Measurements from ENCODE around the gene UCHL3. TPM values are rescaled to one million over a fixed set of nuclear protein-coding genes. Genes with fewer than 3 reads are reported as not detected.

UCHL3 gene
- total RNA-seq, 1 donor from 2014 or later, result 23.2 TPM

GRCh38 chr13:75587679-75588078 lies 38.1 kb downstream of the UCHL3 start:
- H3K36me3 ChIP-seq, result peaks cover 26% of the 10 kb centered on the region

GRCh38 chr13:75596657-75597182 lies 47.1 kb downstream of the UCHL3 start:
- intact Hi-C loops (cut with micrococcal nuclease), result no loop called here
- peaks cover 33% of the 10 kb centered on the region for H3K36me3 ChIP-seq
- TF ChIP-seq CTCF (IDR thresholded peaks at IDR 0.05; ENCODE audit: borderline replicate concordance), result no peak
- H3K4me1 ChIP-seq, result peaks cover 10% of the 10 kb centered on the region
- H3K27ac ChIP-seq (replicated peaks), result no peak overlapping the region
- DNase-seq, result no peak
- peaks cover 8% of the 10 kb centered on the region for H3K9me3 ChIP-seq (replicated peaks)
- H3K4me3 ChIP-seq, result no peak overlapping the region
- H3K27me3 ChIP-seq (ENCODE audit: low read depth), result no peaks in the 10 kb centered on the region

More at GRCh38 chr13:75587679-75588078, 38.1 kb downstream of the UCHL3 start:
- Histone ChIP-seq H3K4me3 (no peak overlapping the region), H3K4me1 (no peaks in the 10 kb centered on the region), H3K27me3 (ENCODE audit: low read depth) (no peaks in the 10 kb centered on the region), H3K9me3 (replicated peaks) (peaks cover 14% of the 10 kb centered on the region), H3K27ac (replicated peaks) (no peak overlapping the region)
- no peak for DNase-seq
- TF ChIP-seq CTCF (IDR thresholded peaks at IDR 0.05; ENCODE audit: borderline replicate concordance), result no peak
- intact Hi-C loops (cut with micrococcal nuclease), result no loop called here

- TF ChIP-seq CTCF (IDR thresholded peaks at IDR 0.05; ENCODE audit: borderline replicate concordance), result no peak
- H3K27me3 ChIP-seq (ENCODE audit: low read depth), result no peaks in the 10 kb centered on the region
- H3K9me3 ChIP-seq (replicated peaks), result peaks cover 8% of the 10 kb centered on the region
- DNase-seq, result no peak
- H3K4me3 ChIP-seq, result no peak overlapping the region
- no peak overlapping the region for H3K27ac ChIP-seq (replicated peaks)
- H3K4me1 ChIP-seq, result peaks cover 10% of the 10 kb centered on the region
- intact Hi-C loops (cut with micrococcal nuclease), result no loop called here
- H3K36me3 ChIP-seq, result peaks cover 23% of the 10 kb centered on the region
Observed at GRCh38 chr13:75600371-75600770, 50.8 kb downstream of the UCHL3 start.

GRCh38 chr13:75603038-75603437 lies 53.4 kb downstream of the UCHL3 start:
- DNase-seq, result no peak
- intact Hi-C loops (cut with micrococcal nuclease), result no loop called here
- no peak for TF ChIP-seq CTCF (IDR thresholded peaks at IDR 0.05; ENCODE audit: borderline replicate concordance)
- no peak overlapping the region for H3K4me3 ChIP-seq
- no peaks in the 10 kb centered on the region for H3K27me3 ChIP-seq (ENCODE audit: low read depth)
- H3K27ac ChIP-seq (replicated peaks), result no peak overlapping the region
- peaks cover 10% of the 10 kb centered on the region for H3K4me1 ChIP-seq
- peaks cover 7% of the 10 kb centered on the region for H3K9me3 ChIP-seq (replicated peaks)
- H3K36me3 ChIP-seq, result peaks cover 18% of the 10 kb centered on the region

GRCh38 chr13:75607447-75607846 lies 57.9 kb downstream of the UCHL3 start:
- no peak for TF ChIP-seq CTCF (IDR thresholded peaks at IDR 0.05; ENCODE audit: borderline replicate concordance)
- DNase-seq, result no peak
- intact Hi-C loops (cut with micrococcal nuclease), result no loop called here
- Histone ChIP-seq H3K27me3 (ENCODE audit: low read depth) (no peaks in the 10 kb centered on the region), H3K27ac (replicated peaks) (no peak overlapping the region), H3K4me1 (no peaks in the 10 kb centered on the region), H3K9me3 (replicated peaks) (no peaks in the 10 kb centered on the region), H3K36me3 (peaks cover 6% of the 10 kb centered on the region), H3K4me3 (no peak overlapping the region)
